Motor neuron (in vitro differentiated cells): ENCODE results near the gene SAC3D1. TPM values are rescaled to one million over a fixed set of nuclear protein-coding genes. Genes with fewer than 3 reads are reported as not detected.
A peak's percentile ranks its signal among the peaks of the same experiment; 100 is the strongest.
"Not testable (repeated sequence)": the region's sequence is repeated elsewhere in the genome, so short reads cannot be mapped to it uniquely, and the experiment has no call there.

Experiments
- ATAC-seq, 8 experiments: fragments of 200-7000 bp; cut with Tn5 transposase; replicated peaks in 6 of 8; 2 replicates each; pipeline ENCODE4 v1.8.0; 2021; ENCODE audit warnings: mild to moderate bottlenecking in 8 of 8, moderate library complexity in 8 of 8
- H3K27ac ChIP-seq, 2 donors: fragments of 250-450 bp; sonication (Bioruptor Pico); 2 replicates each; pipeline ENCODE4 v1.9.0; 2021; ENCODE audit warnings: antibody characterized with exemption in 2 of 2, mild to moderate bottlenecking in 2 of 2, moderate library complexity in 1 of 2
- H3K4me1 ChIP-seq, 2 donors: fragments of 250-450 bp; sonication (Bioruptor Pico); replicated peaks in 1 of 2; 2 replicates each; pipeline ENCODE4 v1.6.1; 2021; ENCODE audit warnings: antibody characterized with exemption in 2 of 2, mild to moderate bottlenecking in 2 of 2, moderate library complexity in 1 of 2
- H3K4me3 ChIP-seq, 5 donors: fragments of 250-450 bp; sonication (Bioruptor Pico); 2 replicates each; pipeline ENCODE4 v1.9.0; 2021; ENCODE audit warnings: antibody characterized with exemption in 5 of 5, mild to moderate bottlenecking in 5 of 5, moderate library complexity in 4 of 5
- WGBS, 10 experiments: fragments of 450-650 bp; shearing (Covaris generic); methylation state at CpG; one replicate each; pipeline ENCODE4 v1.0.0; 2022; 5-methylcytosine and 5-hydroxymethylcytosine counted together
- in situ Hi-C, 9 experiments: fragments of 400-800 bp; cut with MboI; loops; one replicate each; pipeline ENCODE4 v1.15.0; 2021; ENCODE audit warnings: low sequenced_read_pairs in 9 of 9, low pct_unique_long_range_greater_than_20kb in 2 of 9; ENCODE audit not compliant: unreplicated experiment in 9 of 9
- total RNA-seq, 8 experiments: library from RNA; unstranded; fragments of 300-600 nt; gene quantifications; 2 replicates each; pipeline versions ENCODE4 v1.2.3 to v1.2.4, GENCODE V29; 2022

Gene SAC3D1
- total RNA-seq, 8 experiments from 2014 or later: 8.9 to 18.2 (median 11.5) TPM

DNA sequence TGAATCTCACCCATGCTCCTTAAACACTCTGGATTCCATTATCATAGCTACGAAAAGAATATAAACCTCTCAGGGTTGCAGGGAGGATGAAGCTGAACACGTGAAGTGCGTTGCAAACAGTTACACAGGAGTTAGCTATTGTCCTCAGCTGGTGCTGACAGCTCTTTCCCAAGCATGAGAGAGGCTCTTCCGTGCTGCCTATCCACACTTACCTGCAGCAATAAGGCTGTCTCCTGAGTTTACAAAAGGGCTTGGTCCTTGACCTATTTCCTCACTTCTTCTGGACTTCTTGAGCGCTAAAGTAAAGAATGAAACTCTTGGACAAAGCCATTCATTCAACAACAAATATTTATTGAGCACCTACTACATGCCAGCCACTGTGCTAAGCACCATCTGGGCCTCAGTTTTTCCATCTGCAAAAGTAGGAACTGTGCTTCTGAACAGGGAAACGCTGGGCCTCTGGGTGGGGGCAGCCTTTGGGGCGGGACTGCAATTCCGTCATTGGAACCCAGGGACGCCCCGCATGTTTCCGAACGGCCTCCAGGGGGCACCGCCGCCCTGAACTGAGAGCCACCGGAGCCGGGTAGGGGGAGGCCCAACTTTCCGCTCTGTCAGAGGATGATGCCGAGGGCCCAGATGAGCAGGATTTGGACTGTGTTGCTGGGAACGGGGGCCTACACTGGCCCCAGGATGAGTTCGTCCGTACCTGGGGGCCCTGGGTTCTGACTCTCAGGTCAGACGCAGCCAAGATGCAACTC is 27.7 kb upstream of the SAC3D1 start:
- peak overlapping the region; percentile 60 to 77 (median 67) for H3K4me3 ChIP-seq
- 26 to 100% (median 56%) methylated on average over 1 to 8 of the region's 22 CpGs; no CpG with 5 or more reads in 1 of the 10 experiments for WGBS, 10 experiments
- peak overlapping the region; percentile 85 for H3K27ac ChIP-seq
- in situ Hi-C loops: no loop called here
- ATAC-seq: peak; percentile 68 to 84 (median 74)
- H3K4me1 ChIP-seq: peaks cover 5 to 7% of the 10 kb centered on the region in 2 donors

DNA sequence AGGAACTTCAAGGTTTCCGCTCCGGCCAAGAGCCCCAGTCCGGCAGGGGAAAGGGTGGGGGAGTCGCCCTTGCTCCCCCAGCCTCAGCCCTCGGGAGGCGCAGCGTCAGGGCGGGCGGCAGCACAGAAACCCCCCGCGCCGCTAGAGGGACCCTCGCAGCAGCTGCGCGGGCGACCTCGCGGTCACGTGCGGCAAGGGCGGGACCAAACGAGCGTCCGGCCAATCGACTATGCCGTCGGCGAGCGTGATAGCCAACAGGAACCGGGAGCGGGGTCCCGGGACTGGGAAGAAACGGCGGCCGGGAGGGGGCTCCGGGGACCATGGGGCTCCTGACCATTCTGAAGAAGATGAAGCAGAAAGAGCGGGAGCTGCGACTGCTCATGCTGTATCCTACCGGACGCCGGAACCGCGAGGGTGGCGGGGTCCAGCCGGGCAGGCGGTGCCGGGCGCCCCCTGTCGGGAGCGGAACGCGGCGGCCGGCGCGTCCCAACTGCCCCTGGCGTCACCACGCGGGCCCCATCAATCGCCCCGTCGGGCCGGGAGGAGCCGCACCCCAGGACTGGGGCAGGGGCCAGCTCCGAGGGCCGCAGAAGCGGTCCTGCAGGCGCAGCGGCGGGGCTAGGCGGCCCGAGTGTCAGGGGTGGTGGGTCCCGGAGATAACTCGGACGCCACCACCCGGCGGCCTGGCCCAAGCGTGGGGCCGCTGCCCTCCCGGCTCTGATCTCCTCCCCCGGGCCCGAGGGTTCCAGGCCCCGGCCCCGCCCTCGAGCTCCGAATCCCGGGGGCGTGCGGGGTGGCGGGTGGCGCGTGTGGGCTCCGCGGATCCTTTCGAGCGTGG is 26.9 kb upstream of the SAC3D1 start, which contains the start of gene ARL2:
Gene ARL2 (plus strand): TSS at position 273 of the 838 bp plus-strand sequence. CDS start 48 bp downstream, at position 321.
- Histone ChIP-seq H3K27ac (peak within 1 kb of the TSS; percentile 85), H3K4me3 (peak within 1 kb of the TSS; percentile 60 to 77 (median 67)), H3K4me1 (peaks cover 5 to 7% of the 10 kb centered on the region in 2 donors)
- peak; percentile 75 to 93 (median 90) for ATAC-seq
- 0% methylated on average over 1 to 6 of the region's 96 CpGs; no CpG with 5 or more reads in 7 of the 10 experiments for WGBS, 10 experiments
- in situ Hi-C loops: no loop called here

DNA sequence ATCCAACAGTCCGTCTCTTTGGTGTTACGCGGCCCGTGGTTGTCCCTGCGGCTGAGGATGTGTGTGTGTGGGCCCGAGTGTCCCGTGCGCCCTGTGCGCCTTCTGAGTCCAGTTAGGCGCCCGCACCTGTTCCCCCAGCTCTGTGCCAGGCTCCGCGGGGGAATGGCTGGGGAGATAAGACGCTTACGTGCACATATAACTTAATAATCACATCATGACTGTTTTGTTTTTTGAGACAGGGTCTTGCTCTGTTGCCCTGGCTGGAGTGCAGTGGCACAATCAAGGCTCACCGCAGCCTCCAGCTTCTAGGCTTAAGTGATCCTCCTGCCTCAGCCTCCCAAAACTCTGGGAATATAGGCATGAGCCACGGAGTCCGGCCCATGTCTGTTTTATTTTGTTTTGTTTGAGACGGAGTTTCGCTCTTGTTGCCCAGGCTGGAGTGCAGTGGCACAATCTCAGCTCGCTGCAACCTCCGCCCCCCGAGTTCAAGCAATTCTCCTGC is 26.2 kb upstream of the SAC3D1 start:
- Histone ChIP-seq H3K4me3 (peak overlapping the region; percentile 60 to 77 (median 67)), H3K27ac (peak overlapping the region; percentile 85), H3K4me1 (peaks cover 5 to 7% of the 10 kb centered on the region in 2 donors)
- 17 to 100% (median 100%) methylated on average over 1 to 7 of the region's 23 CpGs; no CpG with 5 or more reads in 4 of the 10 experiments for WGBS, 10 experiments
- in situ Hi-C loops: no loop called here
- ATAC-seq: peak in 3 of 8 experiments; percentile 3 to 6 (median 5)

DNA sequence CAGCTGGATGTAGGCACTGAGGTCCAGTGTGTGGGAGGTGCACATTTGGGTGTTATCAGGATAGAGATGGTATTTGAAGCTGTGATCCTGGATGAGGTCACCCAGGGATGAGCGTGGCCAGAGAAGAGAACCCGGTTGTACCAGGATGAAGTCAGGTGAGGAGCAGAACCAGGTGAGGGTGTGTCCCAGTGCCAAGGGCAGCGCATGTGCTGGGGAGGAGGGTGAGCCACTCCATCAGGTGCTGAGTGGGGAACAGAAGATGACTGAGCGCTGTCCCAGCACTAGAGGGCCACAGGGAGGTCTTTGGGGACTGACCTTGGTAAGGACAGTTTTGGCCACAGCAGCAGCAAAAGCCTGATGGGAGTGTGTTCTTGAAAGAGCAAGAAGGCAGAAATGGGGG is 24.3 kb upstream of the SAC3D1 start:
- in situ Hi-C loops: no loop called here
- no peak for ATAC-seq
- whole genome bisulfite sequencing, 10 experiments: 51 to 100% (median 92%) methylated on average over 1 to 3 of the region's 4 CpGs; no CpG with 5 or more reads in 4 of the 10 experiments
- Histone ChIP-seq H3K27ac (no peak overlapping the region), H3K4me1 (peaks cover 5 to 7% of the 10 kb centered on the region in 2 donors), H3K4me3 (no peak overlapping the region)

GRCh38 chr11:65017937-65018336 is 23.1 kb upstream of the SAC3D1 start:
- Histone ChIP-seq H3K27ac (no peak overlapping the region), H3K4me3 (no peak overlapping the region), H3K4me1 (peaks cover 5 to 7% of the 10 kb centered on the region in 2 donors)
- WGBS, 10 experiments: 82 to 100% (median 90%) methylated on average over 2 to 5 of the region's 6 CpGs; no CpG with 5 or more reads in 2 of the 10 experiments
- in situ Hi-C loops: no loop called here
- no peak for ATAC-seq

GRCh38 chr11:65019824-65020223 is 21.2 kb upstream of the SAC3D1 start:
- Histone ChIP-seq H3K4me3 (no peak overlapping the region), H3K27ac (no peak overlapping the region), H3K4me1 (peaks cover 5% of the 10 kb centered on the region in 2 donors)
- ATAC-seq: peak in 2 of 8 experiments; percentile 14
- in situ Hi-C loops: no loop called here
- WGBS, 10 experiments: 80 to 100% (median 95%) methylated on average over 1 to 4 of the region's 7 CpGs; no CpG with 5 or more reads in 7 of the 10 experiments

DNA sequence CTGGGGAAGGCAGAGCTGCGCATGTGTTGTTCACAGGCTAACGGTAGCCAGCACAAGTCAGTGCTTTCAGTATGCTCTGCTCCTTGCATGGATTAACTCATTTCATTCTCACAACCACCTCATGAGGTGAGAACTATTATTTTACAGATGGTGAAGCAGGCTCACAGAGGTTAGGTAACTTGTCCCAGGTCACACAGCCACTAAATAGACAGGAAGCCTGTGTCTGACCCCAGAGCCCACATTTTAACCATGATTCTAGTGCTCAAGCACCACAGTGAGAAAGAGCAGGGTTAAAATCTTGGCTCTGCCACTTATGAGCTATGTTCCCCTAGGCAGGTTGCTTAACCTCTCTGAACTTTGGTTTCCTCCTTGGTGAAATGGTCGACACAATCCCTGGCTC is 20.0 kb upstream of the SAC3D1 start:
- Histone ChIP-seq H3K27ac (no peak overlapping the region), H3K4me1 (no peaks in the 10 kb centered on the region), H3K4me3 (no peak overlapping the region)
- WGBS, 10 experiments: 60 to 100% (median 89%) methylated on average over 1 to 3 of the region's 3 CpGs; no CpG with 5 or more reads in 2 of the 10 experiments
- in situ Hi-C loops: no loop called here
- no peak for ATAC-seq

DNA sequence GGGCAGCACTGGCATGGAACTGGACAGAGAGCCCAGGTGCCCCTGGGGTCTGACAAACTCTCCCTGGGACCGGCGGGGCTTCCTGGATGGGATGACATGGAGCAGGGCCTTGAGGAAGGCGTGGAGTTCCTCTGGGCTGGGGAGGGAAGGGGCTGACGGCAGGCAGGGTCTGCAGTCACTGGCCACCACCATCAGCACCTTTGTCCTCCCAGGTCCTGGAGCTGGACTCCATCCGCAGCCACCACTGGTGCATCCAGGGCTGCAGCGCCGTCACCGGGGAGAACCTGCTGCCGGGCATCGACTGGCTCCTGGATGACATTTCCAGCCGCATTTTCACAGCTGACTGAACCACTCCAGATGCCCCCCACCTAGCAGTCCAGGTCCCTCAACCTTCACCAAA is 19.5 kb upstream of the SAC3D1 start:
- Histone ChIP-seq H3K27ac (no peak overlapping the region), H3K4me3 (no peak overlapping the region), H3K4me1 (no peaks in the 10 kb centered on the region)
- WGBS, 10 experiments: 90 to 100% methylated on average over 2 to 3 of the region's 11 CpGs; no CpG with 5 or more reads in 8 of the 10 experiments
- in situ Hi-C loops: no loop called here
- no peak for ATAC-seq

- whole genome bisulfite sequencing, 10 experiments: 63 to 100% (median 92%) methylated on average over 1 to 2 of the region's 8 CpGs; no CpG with 5 or more reads in 3 of the 10 experiments
- not testable (repeated sequence) for ATAC-seq
These were observed 17.5 kb upstream of the SAC3D1 start for GRCh38 chr11:65023502-65023901.

GRCh38 chr11:65026810-65027209 is 14.2 kb upstream of the SAC3D1 start:
- 7 to 93% (median 56%) methylated on average over 2 to 6 of the region's 10 CpGs; no CpG with 5 or more reads in 2 of the 10 experiments for WGBS, 10 experiments
- no peak overlapping the region for H3K27ac ChIP-seq
- H3K4me3 ChIP-seq: peak overlapping the region; percentile 62 to 91 (median 67)
- peak in 2 of 8 experiments; percentile 8 to 10 for ATAC-seq
- H3K4me1 ChIP-seq: peaks cover 3 to 5% of the 10 kb centered on the region in 2 donors
- in situ Hi-C loops: no loop called here

More at GRCh38 chr11:65023502-65023901, 17.5 kb upstream of the SAC3D1 start:
- H3K4me3 ChIP-seq, H3K27ac ChIP-seq, H3K4me1 ChIP-seq, in situ Hi-C loops: not testable (repeated sequence)

GRCh38 chr11:65027213-65028067 is 13.6 kb upstream of the SAC3D1 start, which contains the start of gene SNX15:
Gene SNX15 (plus strand): TSS chr11:65027439. CDS start chr11:65027538, 99 bp downstream.
- in situ Hi-C loops: no loop called here
- WGBS, 10 experiments: 0 to 4% (median 1%) methylated on average over 2 to 38 of the region's 51 CpGs
- Histone ChIP-seq H3K27ac (peak within 1 kb of the TSS; percentile 86 to 89), H3K4me1 (peaks cover 3 to 5% of the 10 kb centered on the region in 2 donors), H3K4me3 (peak within 1 kb of the TSS; percentile 62 to 91 (median 67))
- peak; percentile 95 to 98 (median 97) for ATAC-seq

DNA sequence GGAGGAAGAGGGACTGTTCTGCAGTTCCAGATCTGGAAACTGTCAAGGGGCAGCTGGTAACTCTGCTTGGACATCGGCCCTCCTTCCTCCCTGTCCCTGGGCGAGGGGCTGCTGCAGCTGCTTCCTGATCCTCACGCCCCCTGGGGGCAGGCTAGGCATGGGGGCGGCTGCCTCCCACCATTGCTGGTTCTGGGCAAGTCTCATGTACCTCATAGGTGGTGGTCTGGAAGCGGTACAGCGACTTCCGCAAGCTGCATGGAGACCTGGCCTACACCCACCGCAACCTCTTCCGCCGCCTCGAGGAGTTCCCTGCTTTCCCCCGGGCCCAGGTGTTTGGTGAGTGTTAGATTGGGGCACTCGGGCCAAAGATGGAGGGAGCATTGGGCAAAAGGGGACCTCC is 8.8 kb upstream of the SAC3D1 start:
- H3K4me1 ChIP-seq: peaks cover 0 to 2% of the 10 kb centered on the region in 2 donors
- H3K4me3 ChIP-seq: no peak overlapping the region
- no peak overlapping the region for H3K27ac ChIP-seq
- in situ Hi-C loops: no loop called here
- no peak for ATAC-seq
- 20 to 100% (median 46%) methylated on average over 1 to 4 of the region's 13 CpGs; no CpG with 5 or more reads in 6 of the 10 experiments for WGBS, 10 experiments
